ENCODE results near the gene TRIM65.

DNA sequence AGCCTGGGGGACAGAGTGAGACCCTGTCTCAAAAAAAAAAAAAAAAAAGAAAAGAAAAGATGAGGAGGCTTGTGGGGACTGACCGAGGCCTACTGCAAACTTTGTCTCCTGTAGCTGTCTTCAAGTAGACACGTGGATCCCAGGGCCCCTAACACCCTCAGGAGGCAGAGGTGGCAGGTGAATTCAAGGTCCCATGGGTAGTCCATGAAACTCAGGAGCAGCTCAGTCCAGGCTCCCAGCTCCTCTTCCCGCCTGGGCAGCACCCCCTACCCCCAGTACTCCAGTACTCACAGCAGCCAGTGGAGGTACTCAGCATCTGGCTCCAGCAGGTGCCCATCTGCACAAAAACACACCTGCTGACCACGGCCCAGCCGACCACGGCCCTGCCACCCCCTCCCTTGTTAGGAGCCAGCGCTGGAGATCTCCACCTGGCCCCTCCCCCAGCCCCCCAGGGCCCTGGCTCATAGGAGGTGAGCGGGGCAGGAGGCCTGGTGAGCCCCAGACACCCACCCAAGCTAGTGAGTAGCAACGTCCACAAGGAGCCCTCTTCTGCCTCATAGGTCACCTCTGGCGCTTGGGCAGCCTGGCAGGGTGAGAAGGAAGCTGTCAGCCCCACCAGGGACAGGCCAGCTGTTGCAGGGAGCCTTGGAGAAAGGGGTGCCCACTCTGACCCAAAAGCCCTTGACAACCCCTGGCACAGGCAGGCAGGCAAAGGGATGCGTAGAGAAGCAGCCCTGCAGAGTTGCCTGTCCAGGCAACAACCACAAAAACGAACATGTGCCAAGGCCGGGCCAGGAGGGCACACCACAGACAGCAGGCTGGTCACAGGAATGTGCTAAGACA, 4.2 kb upstream of the TRIM65 start:
- TF ChIP-seq, protein P1, sequence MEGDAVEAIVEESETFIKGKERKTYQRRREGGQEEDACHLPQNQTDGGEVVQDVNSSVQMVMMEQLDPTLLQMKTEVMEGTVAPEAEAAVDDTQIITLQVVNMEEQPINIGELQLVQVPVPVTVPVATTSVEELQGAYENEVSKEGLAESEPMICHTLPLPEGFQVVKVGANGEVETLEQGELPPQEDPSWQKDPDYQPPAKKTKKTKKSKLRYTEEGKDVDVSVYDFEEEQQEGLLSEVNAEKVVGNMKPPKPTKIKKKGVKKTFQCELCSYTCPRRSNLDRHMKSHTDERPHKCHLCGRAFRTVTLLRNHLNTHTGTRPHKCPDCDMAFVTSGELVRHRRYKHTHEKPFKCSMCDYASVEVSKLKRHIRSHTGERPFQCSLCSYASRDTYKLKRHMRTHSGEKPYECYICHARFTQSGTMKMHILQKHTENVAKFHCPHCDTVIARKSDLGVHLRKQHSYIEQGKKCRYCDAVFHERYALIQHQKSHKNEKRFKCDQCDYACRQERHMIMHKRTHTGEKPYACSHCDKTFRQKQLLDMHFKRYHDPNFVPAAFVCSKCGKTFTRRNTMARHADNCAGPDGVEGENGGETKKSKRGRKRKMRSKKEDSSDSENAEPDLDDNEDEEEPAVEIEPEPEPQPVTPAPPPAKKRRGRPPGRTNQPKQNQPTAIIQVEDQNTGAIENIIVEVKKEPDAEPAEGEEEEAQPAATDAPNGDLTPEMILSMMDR (IDR thresholded peaks at IDR 0.05; ENCODE audit: insufficient read depth, low read depth, low read length): no peak
- no peak for TF ChIP-seq EZH2 (IDR thresholded peaks at IDR 0.05; ENCODE audit: insufficient read depth, low read length)

Data from astrocyte (in vitro differentiated cells and primary cell).